Liver (tissue), 3 donors: Measurements from ENCODE around the gene CYP2U1.

ENCODE experiments used
- GABPA ChIP-seq, 2 donors: IDR thresholded peaks in 1 of 2; conservative IDR thresholded peaks in 1 of 2; 2 replicates each; pipeline ENCODE4 v1.6.1; 2016; ENCODE audit warnings: antibody characterized with exemption in 2 of 2, mild to moderate bottlenecking in 1 of 2, moderate library complexity in 1 of 2
- RAD21 ChIP-seq, 2 donors: IDR thresholded peaks; 2 replicates each; pipeline ENCODE4 v1.6.1; 2016; ENCODE audit warnings: antibody characterized with exemption in 2 of 2, mild to moderate bottlenecking in 2 of 2
- SP1 ChIP-seq: IDR thresholded peaks from 2 replicates; pipeline ENCODE4 v1.6.1; 2018; ENCODE audit warnings: antibody characterized with exemption, mild to moderate bottlenecking
- TAF1 ChIP-seq: conservative IDR thresholded peaks from 2 replicates; pipeline ENCODE4 v1.6.1; 2016; ENCODE audit warnings: antibody characterized with exemption, mild to moderate bottlenecking
- TF ChIP-seq, protein P1 (sequence below): fragments of 150-350 bp; IDR thresholded peaks from 2 replicates; pipeline ENCODE4 v1.5.1; 2017; ENCODE audit warnings: improper control_type of control experiment, low read depth, low read length; ENCODE audit not compliant: missing input control
- TF ChIP-seq, protein P2 (sequence below): IDR thresholded peaks from 2 replicates; pipeline ENCODE4 v1.6.1; 2016; ENCODE audit warnings: antibody characterized with exemption
- donor health status: healthy.
- donor health status: healthy.

DNA sequence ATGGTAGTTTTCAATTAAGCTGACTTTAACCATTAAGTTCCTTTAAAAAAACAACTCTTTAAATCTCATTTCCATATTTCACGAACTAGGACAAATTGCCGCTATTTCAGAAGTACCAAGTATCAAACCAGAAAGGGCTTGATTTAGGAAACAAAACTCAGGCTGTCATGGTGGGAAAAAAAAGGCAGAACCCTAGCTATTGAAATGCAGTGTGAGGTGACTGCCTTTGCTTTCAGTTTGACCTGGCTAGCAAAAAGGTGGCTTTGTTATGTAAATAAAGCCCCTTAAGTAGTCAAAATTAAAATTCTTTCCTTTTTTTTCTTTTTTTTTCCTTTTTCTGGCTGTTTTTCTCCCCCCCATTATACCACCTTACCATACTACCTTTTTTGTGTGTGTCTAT lies 40.6 kb upstream of the CYP2U1 start:
- TF ChIP-seq, protein P1, sequence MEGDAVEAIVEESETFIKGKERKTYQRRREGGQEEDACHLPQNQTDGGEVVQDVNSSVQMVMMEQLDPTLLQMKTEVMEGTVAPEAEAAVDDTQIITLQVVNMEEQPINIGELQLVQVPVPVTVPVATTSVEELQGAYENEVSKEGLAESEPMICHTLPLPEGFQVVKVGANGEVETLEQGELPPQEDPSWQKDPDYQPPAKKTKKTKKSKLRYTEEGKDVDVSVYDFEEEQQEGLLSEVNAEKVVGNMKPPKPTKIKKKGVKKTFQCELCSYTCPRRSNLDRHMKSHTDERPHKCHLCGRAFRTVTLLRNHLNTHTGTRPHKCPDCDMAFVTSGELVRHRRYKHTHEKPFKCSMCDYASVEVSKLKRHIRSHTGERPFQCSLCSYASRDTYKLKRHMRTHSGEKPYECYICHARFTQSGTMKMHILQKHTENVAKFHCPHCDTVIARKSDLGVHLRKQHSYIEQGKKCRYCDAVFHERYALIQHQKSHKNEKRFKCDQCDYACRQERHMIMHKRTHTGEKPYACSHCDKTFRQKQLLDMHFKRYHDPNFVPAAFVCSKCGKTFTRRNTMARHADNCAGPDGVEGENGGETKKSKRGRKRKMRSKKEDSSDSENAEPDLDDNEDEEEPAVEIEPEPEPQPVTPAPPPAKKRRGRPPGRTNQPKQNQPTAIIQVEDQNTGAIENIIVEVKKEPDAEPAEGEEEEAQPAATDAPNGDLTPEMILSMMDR = no peak
- TF ChIP-seq RAD21 (IDR thresholded peaks at IDR 0.05) = no peak
- TF ChIP-seq SP1 = no peak
- no peak for TF ChIP-seq TAF1
- TF ChIP-seq, protein P2, sequence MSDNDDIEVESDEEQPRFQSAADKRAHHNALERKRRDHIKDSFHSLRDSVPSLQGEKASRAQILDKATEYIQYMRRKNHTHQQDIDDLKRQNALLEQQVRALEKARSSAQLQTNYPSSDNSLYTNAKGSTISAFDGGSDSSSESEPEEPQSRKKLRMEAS = no peak
- TF ChIP-seq GABPA (IDR thresholded peaks at IDR 0.05 in 1 of 2, conservative IDR thresholded peaks at IDR 0.05 in 1 of 2) = no peak
